LNCaP clone FGC (cell line): ENCODE results near the gene TTN.

Experiments used
- DNase-seq: peaks from one replicate; pipeline ENCODE4 v3.0.0-alpha.2; 2011; ENCODE audit warnings: low read depth
- H3K4me3 ChIP-seq: 2 replicates; pipeline ENCODE4 v1.5.1; 2011; ENCODE audit warnings: mild to moderate bottlenecking, low read depth, low read length, control low read depth
- TF ChIP-seq, protein P1 (sequence below): IDR thresholded peaks from 2 replicates; pipeline ENCODE4 v1.5.1; 2012; ENCODE audit warnings: mild to moderate bottlenecking; ENCODE audit not compliant: control insufficient read depth, insufficient read depth; ENCODE audit errors: extremely low read depth

The TTN gene

DNA sequence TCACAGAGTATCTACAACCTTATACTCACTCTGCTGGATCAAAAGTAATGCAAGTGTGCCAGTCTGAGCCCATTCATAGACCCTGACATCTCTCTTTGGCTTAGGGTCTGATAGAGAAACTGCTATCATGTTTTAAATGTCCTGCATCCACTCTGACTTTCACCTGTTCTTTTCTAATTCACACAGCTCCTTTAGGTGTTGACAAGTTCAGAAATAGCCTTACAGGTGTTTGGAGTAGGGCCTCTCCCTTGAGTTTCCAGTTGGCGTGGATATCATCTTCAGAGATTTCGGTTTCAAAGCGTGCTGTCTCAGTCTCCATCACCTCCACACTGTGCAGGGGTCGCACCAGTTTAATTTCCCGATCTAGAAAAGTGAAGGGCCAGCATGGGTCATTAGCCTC, 176.6 kb downstream of the TTN start:
- H3K4me3 ChIP-seq, result no peak overlapping the region
- DNase-seq, result no peak
- TF ChIP-seq, protein P1, sequence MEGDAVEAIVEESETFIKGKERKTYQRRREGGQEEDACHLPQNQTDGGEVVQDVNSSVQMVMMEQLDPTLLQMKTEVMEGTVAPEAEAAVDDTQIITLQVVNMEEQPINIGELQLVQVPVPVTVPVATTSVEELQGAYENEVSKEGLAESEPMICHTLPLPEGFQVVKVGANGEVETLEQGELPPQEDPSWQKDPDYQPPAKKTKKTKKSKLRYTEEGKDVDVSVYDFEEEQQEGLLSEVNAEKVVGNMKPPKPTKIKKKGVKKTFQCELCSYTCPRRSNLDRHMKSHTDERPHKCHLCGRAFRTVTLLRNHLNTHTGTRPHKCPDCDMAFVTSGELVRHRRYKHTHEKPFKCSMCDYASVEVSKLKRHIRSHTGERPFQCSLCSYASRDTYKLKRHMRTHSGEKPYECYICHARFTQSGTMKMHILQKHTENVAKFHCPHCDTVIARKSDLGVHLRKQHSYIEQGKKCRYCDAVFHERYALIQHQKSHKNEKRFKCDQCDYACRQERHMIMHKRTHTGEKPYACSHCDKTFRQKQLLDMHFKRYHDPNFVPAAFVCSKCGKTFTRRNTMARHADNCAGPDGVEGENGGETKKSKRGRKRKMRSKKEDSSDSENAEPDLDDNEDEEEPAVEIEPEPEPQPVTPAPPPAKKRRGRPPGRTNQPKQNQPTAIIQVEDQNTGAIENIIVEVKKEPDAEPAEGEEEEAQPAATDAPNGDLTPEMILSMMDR, result no peak

GRCh38 chr2:178629463-178629862, 177.8 kb downstream of the TTN start:
- TF ChIP-seq, protein P1, result no peak
- DNase-seq, result no peak
- H3K4me3 ChIP-seq, result no peak overlapping the region

DNA sequence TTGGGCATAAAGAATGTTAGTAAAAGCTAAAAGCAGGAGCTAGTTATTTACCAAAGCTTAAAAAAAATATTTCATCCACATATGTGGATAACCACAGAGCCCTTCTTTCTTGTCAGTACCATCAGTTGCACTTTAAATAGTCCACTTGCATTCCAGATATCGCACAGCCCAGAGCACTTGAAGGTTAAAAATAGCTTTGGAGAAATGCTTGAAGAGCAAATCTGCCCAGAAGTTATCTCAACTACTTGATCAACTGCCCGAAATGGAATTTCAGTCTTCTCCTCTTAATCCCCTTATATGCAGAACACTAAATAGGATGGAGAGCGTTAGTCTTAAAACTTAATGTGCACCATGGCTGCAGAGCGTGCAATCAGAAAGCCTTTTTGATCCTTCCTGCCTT, 178.6 kb downstream of the TTN start:
- TF ChIP-seq, protein P1, result no peak
- H3K4me3 ChIP-seq, result no peak overlapping the region
- no peak for DNase-seq

GRCh38 chr2:178627401-178627800, 179.8 kb downstream of the TTN start:
- TF ChIP-seq, protein P1, result no peak

DNA sequence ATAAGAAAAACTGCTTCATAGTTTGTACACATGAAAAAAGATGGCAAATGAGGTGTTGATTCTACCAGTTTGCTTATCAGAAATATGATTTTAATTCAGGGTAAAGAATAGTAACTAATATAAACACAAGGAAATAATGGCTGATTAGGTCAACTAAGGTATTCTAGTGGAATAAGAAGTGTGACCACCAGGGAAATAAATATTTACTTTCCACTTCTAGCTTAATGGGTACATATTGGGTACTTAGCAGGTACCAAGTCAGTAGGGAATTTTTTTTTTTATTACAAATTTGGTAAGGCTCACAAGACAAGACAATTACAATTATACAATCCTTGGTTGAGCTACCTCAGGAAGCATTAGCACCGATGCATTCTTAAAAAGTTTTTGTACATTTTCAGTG, 191.3 kb downstream of the TTN start:
- H3K4me3 ChIP-seq, result no peak overlapping the region
- TF ChIP-seq, protein P1, result no peak
- DNase-seq, result no peak

More at GRCh38 chr2:178627401-178627800, 179.8 kb downstream of the TTN start:
- H3K4me3 ChIP-seq, result no peak overlapping the region
- DNase-seq, result no peak

- H3K4me3 ChIP-seq, result no peak overlapping the region
- TF ChIP-seq, protein P1, result no peak
- DNase-seq, result no peak
Measured at GRCh38 chr2:178602901-178603300, 204.3 kb downstream of the TTN start.

- DNase-seq, result no peak
- H3K4me3 ChIP-seq, result no peak overlapping the region
- TF ChIP-seq, protein P1, result no peak
Measured at GRCh38 chr2:178592655-178593054, 214.6 kb downstream of the TTN start.
